ENCODE measurements around the gene RTL1.

RTL1 gene

GRCh38 chr14:100893228-100893601, 10.3 kb downstream of the RTL1 start:
- no peak for TF ChIP-seq CTCF (IDR thresholded peaks at IDR 0.05; ENCODE audit: insufficient read depth, low read depth, low read length, missing control alignments)
- DNase-seq (ENCODE audit: low read depth), result no peak
- H3K4me3 ChIP-seq (ENCODE audit: low read length), result no peak overlapping the region

- DNase-seq (ENCODE audit: low read depth), result no peak
- no peak overlapping the region for H3K4me3 ChIP-seq (ENCODE audit: low read length)
- no peak for TF ChIP-seq CTCF (IDR thresholded peaks at IDR 0.05; ENCODE audit: insufficient read depth, low read depth, low read length, missing control alignments)
Observed at GRCh38 chr14:100892496-100893227, 10.9 kb downstream of the RTL1 start.

- no peak overlapping the region for H3K4me3 ChIP-seq (ENCODE audit: low read length)
- DNase-seq (ENCODE audit: low read depth), result no peak
- no peak for TF ChIP-seq CTCF (IDR thresholded peaks at IDR 0.05; ENCODE audit: insufficient read depth, low read depth, low read length, missing control alignments)
Observed at GRCh38 chr14:100891501-100892445, 11.7 kb downstream of the RTL1 start.

GRCh38 chr14:100891051-100891450, 12.5 kb downstream of the RTL1 start:
- TF ChIP-seq CTCF (IDR thresholded peaks at IDR 0.05; ENCODE audit: insufficient read depth, low read depth, low read length, missing control alignments), result no peak
- no peak for DNase-seq (ENCODE audit: low read depth)

GRCh38 chr14:100890061-100890850, 13.3 kb downstream of the RTL1 start:
- no peak for DNase-seq (ENCODE audit: low read depth)
- no peak overlapping the region for H3K4me3 ChIP-seq (ENCODE audit: low read length)
- no peak for TF ChIP-seq CTCF (IDR thresholded peaks at IDR 0.05; ENCODE audit: insufficient read depth, low read depth, low read length, missing control alignments)

More at GRCh38 chr14:100891051-100891450, 12.5 kb downstream of the RTL1 start:
- H3K4me3 ChIP-seq (ENCODE audit: low read length), result no peak overlapping the region

GRCh38 chr14:100889641-100890040, 13.9 kb downstream of the RTL1 start:
- TF ChIP-seq CTCF (IDR thresholded peaks at IDR 0.05; ENCODE audit: insufficient read depth, low read depth, low read length, missing control alignments), result no peak
- DNase-seq (ENCODE audit: low read depth), result no peak
- no peak overlapping the region for H3K4me3 ChIP-seq (ENCODE audit: low read length)
